ENCODE results near the gene GRM8.

DNA sequence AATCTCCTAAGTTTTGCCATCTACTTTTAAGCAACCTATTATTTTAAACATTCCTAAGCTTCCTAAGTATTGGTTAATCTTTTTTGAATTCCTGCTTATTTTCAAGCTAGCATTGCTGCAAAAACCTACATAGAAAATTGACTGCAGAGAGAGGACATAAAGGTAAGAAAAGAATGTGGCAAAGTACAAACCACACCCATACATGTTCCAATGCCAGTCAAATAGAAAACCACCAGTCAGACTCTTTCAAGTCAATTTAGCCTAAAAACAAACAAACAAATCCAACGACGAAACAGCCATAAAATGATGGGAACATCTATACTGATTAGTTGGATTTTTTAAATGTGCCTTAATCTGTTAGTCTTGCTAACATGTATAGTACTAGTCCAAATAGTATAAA, 804.8 kb downstream of the GRM8 start:
- TF ChIP-seq, protein P1, sequence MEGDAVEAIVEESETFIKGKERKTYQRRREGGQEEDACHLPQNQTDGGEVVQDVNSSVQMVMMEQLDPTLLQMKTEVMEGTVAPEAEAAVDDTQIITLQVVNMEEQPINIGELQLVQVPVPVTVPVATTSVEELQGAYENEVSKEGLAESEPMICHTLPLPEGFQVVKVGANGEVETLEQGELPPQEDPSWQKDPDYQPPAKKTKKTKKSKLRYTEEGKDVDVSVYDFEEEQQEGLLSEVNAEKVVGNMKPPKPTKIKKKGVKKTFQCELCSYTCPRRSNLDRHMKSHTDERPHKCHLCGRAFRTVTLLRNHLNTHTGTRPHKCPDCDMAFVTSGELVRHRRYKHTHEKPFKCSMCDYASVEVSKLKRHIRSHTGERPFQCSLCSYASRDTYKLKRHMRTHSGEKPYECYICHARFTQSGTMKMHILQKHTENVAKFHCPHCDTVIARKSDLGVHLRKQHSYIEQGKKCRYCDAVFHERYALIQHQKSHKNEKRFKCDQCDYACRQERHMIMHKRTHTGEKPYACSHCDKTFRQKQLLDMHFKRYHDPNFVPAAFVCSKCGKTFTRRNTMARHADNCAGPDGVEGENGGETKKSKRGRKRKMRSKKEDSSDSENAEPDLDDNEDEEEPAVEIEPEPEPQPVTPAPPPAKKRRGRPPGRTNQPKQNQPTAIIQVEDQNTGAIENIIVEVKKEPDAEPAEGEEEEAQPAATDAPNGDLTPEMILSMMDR (IDR thresholded peaks at IDR 0.05; ENCODE audit: low read depth, low read length, missing input control): no peak
- TF ChIP-seq, protein P2, sequence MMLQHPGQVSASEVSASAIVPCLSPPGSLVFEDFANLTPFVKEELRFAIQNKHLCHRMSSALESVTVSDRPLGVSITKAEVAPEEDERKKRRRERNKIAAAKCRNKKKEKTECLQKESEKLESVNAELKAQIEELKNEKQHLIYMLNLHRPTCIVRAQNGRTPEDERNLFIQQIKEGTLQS (IDR thresholded peaks at IDR 0.05): no peak
- TF ChIP-seq SP1 (IDR thresholded peaks at IDR 0.05) (no peak), RAD21 (IDR thresholded peaks at IDR 0.05) (no peak), YY1 (IDR thresholded peaks at IDR 0.05) (no peak), GABPA (IDR thresholded peaks at IDR 0.05 in 1 of 2, conservative IDR thresholded peaks at IDR 0.05 in 1 of 2) (no peak), EGR1 (IDR thresholded peaks at IDR 0.05; ENCODE audit: low read depth in 2 of 2) (no peak), TAF1 (conservative IDR thresholded peaks at IDR 0.05) (no peak), JUND (IDR thresholded peaks at IDR 0.05) (no peak), FOXA1 (IDR thresholded peaks at IDR 0.05) (no peak)
